ENCODE data around the gene IFT43.

Gene IFT43

DNA sequence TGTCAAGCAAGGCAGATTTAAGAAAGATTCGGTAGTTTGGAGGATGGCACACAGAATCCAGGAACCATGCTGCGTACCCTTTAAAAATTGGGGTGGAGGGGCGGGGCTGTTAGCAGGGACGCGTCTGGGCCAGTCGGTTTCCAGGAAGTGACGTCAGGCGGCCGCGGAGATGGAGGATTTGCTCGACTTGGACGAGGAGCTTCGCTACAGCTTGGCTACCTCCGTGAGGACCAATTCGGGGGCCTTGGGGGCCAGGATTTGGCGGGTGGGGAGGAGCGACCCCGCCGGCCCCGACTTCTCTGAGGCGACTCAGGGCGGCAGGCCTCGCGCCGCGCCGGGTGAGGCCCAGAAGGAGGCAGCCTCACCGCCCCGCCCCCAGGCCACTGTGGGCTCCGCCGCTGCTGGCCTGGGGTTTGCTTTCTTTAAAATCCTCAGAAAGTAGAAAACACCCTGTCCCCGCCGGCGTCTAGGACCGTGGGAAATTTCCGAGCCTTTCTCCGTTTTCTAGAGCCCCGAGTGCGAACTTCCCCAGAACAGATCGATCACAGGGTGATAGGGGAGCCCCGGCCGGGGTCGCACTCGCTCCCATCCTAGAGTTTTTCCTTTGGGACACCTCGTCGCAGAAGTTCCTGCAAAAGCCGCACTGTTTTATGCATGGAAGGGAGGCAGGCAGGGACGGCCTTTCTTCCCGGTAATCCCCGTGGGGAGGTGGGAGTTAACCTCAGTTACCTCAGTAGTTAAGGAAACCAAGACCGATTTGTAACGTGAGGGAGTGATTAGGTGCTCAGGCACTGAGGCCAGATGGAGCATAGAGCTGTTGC lies at the start of gene IFT43:
IFT43 (plus strand) TSS at position 146 of the 821 bp plus-strand sequence; CDS start at position 170, 24 bp downstream.
- peak; percentile 96 for DNase-seq

DNA sequence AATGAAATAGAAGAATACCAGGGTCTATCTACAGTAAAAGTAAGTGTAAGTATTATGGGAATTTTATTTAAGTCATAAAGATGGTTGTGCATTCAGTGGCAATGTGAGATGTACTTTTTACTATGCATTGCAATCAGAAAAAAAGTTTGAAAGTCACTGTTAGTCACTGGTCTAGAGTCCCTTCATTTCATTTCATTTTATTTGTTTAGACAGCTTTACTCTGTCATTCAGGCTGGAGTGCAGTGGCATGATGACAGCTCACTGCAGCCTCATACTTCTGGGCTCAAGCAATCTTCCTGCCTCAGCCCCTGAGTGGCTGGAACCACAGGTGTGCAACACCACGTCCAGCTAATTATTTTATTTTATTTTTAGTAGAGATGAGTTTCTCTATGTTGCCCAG lies 46.4 kb upstream of the IFT43 start:
- no peak for DNase-seq

DNA sequence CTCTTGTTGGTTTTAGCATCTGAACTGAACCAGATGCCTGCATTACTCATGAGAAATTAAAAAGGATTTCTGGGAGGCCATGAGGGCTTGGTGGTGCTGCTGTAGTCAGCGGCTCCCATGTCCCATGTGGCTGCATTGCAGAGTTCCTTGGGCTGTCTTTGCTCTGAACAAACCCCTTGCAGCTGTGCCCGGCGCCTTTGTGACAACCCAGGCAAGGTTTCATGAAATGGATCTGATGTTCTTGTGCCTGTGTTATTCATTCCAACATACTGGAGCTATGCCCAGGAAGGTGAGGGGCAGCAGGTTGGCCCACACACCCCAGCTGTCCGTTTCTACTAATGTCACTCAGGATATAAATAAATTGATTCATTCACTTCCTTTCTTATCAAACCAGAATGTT lies 44.5 kb upstream of the IFT43 start:
- no peak for DNase-seq

DNA sequence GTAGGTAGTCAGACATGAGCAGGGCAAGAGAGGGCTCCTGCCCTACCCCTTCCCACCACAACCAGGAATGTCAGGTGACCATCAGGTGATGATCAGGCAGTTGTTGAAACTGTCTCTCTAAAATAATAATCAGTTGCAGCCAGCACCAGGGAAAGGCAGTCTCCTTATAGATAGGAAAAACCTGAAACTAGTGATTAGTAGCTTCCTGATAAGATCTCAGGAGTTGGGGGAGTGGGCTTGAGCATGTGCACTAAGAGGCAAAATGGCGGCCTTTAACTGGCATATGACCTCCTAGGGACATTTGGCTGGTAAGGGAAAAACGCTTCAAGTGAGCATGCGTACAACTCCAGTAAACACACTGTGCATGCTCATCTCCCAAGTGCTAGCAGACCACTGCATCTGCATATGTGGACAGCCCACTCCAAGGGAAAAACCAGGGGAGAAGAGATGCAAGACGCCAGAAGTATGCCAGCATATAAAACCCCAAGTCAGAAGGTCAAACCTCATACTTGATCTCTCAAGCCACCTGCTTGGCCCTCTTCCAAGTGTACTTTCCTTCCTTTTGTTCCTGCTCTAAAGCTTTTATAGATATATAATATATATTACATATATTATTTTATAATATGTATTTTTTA lies 40.8 kb upstream of the IFT43 start:
- no peak for DNase-seq

DNA sequence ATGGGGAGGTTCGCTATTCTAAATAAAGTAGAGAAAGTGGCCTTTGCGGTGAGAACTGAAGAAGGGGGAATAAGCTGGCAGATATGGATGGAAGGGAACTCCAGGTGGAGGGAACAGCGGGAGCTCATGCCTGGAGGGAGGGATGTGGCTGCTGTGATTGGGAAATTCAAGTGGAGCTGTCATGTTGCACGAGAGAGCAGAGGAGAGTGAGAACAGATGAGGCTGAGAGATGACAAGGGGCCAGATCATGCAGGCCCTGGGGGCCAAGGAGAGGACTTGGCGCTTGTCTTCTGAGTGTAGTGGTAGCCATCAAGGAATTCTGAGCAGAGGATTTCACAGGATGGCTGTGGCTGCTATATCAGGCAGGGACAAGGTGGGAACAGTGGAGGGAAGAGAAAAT lies 38.8 kb upstream of the IFT43 start:
- no peak for DNase-seq

DNA sequence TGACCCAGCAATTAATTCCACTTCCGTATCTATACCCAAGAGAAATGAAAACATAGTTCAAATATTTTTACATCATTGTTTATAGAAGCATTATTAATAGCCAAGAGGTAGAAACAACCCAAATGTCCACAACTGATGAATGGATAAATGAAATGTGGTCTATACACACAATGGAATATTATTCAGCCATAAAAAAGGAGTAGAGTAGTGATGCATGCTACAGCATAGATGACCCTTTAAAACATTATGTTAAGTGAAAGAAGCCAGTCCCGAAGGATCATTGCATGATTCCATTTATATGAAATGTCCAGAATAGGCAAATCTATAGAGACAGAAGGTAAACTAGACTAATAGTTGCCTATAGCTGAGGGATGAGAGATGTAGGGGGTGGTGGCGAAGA lies 33.1 kb upstream of the IFT43 start:
- DNase-seq: no peak

DNA sequence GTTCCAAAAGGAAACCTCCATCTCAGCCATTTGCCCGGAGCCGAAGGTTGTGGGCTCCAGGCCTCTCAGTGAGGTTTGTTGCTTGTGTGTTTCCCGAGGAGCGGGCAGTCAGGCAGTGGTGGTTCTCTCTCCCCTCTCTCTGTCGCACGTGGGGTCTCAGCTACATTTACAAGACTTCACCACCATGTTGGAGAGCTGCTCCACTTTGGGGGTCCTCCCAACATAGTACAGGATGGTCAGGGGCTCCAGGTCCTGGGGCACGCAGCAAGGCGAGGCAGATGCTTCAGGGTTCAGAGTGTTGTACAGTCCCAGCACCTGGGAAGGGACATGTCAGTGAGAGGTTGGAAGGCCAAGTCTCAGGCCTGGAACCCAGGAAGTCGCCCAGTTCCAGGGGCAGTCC lies 26.5 kb upstream of the IFT43 start:
- no peak for DNase-seq

DNA sequence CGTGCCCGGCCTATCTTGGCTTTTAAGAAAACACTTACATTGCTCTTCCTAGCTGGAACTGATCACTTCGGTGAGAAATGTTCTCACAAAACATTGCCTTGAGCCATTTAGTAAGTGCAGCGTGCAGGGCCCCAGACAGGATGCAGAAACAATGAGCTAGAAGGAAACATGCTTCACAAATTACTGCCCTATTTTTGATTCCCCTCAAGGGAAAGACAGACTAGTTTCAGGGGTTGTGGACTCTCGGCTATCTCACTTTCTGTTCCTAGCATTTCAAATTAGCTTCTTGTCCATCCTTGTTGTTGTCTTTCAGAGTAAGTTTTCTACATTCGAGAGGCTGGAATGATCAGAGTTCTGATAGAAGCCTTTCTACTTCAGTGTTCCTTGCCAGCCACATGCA lies 25.3 kb upstream of the IFT43 start:
- DNase-seq: no peak

DNA sequence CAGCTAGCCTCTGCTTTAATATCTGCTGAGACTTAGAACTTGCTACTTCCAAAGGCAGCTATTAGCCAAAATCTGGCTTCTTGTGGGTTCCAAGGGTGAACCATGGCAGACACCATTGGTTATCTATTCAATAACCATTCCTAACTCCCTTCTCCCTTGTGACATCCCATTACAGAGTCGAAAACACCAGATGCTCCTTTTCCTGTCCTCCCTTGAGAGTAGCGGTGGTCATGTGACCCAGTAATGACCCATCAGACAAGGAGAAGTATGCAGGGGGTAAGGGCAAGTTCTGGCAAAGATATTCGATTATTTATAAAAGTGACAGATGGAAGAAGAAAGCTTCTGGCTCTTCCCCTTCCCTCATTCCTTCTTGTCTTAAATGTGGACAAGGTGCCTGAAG lies 23.9 kb upstream of the IFT43 start:
- no peak for DNase-seq

DNA sequence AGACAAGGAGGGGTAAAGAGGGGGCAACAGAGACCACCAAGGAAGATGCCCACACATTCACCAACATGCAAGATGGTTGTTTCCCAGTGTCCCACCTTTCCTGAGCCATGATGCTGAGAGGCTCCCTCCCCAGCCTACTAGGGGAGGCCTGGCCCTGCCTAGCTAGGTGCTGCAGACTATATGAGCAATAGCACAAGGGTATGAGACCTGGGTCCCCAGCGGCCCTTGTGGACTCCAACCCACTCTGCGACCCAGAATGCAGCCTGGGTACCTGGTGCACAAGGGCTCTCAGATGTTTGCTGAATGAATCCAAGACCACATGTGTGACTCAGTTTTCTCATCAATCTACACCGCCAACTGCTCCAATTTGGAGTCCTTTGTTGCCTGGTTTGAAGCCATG lies 17.7 kb upstream of the IFT43 start:
- DNase-seq: no peak

DNA sequence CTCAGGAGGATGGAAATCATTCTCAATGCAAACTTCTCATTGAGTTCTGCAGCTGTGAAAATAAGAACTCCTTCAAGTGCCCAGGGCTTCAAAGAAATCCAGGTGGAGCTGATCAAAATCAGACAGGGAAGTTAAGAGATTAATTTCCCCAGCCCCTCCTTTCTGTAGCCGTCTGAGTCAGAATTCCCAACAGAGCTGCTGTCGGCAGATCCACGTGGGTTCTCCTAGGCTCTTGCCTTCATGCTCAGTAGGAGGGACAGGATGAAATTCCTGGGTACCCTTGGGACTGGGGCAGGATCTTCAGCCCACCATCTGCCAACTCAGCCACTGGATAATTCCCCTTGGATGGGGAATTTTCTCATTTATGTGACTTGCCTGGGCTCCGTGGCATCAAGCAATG lies 17.1 kb upstream of the IFT43 start:
- no peak for DNase-seq

DNA sequence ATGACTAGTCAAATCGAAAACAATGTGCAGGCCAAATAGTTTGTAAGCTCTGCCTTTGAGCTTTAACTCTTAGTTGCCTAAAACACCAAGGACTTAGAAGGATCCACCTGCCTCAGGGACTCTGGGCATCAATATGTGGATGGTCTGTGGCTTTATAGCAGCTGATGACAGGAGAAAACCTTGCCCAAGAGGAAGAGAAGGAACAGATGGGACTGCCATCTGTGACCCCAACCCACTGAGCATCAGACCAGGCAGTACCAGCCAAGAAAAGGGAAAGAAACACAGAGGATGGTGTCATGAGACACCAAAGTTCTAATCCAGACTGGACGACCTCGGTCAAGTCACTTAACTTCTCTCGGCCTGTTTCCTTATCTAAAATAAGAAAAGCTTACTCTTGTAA lies 16.4 kb upstream of the IFT43 start:
- no peak for DNase-seq

DNA sequence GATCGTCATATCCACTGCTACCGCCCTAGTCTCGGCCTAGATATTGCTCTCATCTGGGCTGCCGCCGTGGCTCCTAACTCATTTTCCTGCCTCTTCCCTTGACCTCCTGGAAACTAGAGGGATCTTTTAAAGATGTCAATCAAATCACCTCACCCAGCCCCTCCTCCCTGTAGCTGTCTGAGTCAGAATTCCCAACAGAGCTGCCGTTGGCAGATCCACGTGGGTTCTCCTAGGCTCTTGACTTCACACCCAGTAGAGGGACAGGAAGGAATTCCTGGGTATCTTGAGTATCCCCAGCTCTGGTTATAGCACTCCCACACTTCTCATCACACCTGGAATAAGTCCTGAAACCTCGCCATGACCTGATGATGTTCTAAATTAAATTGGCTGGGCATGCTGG lies 15.7 kb upstream of the IFT43 start:
- no peak for DNase-seq

DNA sequence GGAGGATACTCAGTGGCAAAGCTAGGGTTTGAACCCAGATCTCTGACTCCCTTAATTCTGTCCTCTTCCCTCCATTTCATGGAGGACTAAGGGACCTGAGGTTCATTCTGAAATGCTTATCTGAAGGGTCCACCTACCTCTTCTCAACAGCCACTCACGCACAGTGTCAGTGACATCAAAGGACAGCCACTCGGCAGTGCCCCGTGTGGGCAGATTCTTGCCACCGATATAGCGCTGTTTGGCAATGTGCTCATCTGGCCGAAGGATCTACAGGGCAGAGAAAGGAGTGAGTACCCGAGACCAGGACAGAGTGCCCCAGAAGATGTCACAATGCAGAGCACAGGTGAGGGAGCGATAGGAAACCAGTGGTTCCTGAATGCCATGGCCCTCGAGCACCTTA lies 14.6 kb upstream of the IFT43 start:
- DNase-seq: no peak

DNA sequence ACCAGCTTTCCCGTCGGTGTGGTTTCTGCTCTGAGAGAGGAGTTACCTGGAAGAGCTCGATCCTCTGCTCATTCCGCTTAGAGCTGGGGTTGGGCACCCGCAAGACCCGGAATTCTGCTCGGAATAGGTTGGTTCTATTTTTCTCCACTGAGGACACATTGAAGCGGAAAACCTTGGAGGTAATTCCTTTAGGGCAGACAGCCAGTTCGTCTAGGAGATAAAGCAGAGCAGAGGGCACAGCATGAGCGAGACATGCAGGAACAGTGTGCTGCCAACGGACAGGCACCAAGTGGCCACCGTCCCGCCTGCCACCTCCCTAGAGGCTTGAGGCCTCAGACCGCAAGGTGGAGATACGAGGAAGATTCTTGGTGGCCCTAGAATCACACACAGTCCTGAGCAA lies 14.1 kb upstream of the IFT43 start:
- DNase-seq: no peak

DNA sequence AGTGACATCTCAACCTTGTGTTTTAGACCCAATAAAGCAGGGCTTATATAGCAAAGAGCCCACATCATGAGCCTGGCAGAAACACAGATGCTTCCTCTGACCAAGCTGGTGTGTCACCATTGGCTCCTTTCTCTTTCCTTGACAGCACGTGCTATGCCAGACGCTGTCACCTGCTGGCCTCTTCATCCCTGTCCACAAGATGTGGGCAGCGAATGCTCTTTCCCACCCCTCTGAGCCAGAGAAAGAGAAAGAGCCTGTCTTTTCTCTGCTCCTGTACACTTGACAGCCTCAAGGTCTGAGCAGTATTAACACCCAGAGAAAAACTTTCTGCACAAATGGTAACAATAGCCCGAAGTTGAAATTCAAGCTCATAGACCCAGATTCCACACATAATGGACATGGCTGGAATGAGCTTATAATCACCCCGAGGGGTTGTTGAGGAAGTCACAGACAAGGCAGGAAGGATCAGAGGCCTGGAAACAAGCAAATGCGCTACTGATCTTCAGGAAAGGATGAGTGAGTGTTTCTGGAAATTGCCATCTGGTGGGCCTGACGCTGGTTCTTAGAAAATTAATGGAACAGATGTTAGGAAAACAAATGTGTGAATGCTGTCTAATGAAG lies 12.7 kb upstream of the IFT43 start:
- no peak for DNase-seq

DNA sequence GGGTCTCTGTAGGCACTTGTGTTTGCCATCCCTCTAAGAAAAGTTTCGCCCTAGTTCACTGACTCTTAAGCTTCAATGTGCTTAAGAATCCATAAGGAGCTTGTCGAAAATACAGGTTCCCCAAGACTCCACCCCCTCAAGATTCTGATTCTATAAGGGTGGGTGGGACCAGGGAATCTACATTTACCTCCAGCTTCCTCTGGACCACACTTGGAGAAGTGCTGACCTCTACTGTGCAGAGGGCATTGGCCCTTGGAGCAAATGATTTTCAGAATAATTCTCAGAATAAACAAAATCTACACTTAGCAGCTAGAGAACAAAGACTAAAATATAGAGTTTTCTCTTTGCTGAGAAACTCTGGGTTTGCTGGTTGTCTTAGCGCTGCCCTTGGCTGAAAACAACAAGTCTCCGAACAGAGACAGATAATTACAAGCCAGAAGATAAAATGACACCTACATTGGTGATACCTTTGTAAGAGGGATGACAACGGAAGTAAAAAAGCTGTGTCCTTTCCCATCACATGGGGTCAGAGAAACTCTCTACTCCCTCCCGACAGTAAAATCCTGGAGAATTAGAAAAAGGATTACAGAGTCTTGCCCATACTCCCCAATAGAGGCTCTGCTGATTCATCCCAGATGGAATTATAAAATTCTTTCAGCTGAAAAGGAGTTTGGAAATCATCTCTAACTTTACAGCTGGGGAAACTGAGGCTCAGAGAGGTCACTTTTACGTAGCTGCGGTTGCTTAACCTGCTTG lies 8.6 kb upstream of the IFT43 start:
- DNase-seq: no peak

DNA sequence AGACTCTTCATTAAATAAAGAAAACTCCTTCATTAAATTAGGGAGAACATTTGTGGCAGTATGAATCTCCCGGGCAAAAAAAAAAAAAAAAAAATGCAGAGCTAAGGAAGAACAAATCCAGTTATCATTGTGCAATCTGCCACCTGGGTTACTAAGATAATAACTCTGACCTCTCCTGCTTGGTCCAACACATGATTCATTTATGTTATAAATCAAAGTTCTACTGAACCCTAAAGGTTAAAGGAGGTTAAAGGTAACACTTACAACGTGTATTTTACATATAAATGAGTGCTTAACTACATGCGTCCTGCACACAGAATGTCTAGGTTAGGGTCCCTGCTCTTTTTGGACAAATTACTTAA lies 8.0 kb upstream of the IFT43 start:
- no peak for DNase-seq

DNA sequence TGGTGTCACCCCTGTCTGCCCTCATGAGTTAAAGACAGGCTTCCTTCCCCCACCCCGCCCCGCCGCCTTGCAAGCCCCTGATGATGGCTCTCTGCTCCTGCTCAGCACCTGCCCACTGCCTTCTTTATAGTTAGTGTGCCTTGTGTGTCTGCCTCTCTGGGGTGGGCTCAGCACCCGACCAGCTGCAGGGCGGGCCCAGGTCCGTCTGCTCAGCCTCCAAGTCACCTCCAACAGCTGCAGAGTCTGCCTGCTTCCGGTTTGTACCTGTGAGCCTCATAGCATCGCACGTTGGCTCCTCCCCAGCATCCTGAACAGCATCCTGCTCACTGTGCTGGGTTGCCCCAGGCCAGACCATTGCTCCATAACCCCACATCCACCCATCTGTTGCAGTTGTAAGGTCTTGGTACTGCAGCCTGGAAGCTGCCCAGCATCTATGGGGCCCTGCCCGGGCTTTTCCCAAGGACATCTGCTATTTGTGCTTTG lies 7.3 kb upstream of the IFT43 start:
- DNase-seq: no peak

DNA sequence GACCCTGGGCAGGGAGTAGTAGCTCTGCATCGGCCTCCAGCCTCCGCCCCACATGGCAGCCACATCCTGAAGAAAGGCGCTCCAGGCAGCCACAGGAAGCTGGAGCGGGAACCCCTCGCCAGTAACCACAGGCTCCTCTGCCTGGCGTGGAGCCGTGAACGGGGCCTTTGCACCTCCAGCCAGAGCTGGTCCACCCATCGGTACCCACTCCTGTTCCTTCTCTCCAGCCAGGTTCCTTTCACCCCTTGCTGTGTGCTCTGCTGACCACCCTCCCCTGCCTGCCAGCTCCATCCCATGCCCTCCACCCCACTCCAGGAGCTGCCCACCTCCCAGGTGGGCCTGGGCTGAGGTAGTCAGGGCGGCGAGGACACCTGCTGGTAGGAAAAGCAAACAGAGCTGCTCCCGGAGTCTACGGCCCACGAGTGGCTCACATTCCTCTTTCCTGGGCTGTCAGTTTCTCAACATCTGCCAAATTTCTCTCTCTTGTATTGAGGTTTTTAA lies 6.4 kb upstream of the IFT43 start:
- peak; percentile 67 for DNase-seq

DNA sequence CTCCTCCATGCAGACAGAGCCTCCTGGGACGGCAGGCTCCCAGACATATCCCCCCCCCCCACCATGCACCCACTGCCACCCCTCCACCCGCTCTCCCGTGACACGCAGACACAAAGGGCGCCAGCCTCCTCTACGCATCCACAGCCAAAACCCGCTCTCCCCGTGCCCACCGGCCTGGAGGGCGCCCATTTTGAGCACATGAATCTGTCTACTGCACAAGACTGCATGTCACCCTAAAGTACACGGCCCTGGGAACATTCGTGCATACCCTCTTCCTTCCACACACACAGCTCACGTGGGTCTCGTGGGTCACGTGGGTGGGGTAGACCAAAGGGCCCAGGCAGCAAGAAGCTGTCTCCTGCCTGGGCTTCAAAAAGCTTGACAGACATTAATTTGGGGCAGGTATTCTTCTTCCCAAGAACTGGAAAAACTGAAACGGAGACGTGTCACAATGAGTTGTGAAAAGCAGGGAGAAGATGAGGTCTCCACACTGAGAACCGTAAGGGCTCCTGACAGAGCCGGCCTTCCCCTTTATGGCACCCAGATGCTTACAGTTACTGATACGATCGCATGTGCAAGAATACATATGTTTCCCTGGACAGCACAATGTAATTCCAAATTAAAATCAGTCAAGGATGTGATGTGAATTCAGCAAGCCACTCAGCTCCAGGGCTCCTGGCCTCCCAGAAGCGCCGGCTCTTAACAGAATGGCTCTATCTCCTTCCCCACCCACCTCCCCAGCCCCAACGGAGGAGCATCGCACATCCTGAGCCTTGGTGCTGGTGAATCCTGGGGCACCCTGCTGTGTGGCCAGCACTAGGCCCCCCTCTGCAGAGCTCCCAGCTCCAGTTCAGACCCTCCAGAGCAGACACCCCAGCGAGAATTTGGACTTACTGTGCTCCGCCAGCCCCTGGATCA lies 5.7 kb upstream of the IFT43 start:
- DNase-seq: peak; percentile 53

DNA sequence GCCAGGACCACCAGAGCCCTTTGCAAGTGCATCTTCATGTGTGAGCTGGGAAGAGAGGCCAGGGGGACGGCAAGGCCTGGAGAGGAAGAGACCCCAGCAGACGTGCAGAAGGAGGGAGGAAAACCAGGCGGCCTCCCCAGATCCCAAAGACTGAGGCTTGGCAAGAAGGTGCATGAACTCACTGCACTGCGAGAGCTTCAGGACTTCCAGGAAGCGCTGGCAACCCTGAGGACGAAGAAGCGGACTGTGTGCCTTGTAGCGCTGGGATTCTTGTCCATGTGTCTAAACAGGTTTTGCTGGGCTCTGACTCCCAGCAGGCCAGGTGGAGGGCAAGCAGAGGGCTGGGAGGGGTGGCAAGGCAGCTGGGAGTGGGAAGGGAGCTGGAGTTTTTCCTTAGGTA lies 4.7 kb upstream of the IFT43 start:
- no peak for DNase-seq

Data from right forelimb (tissue), 1 donor.